ENCODE data around the gene MXI1. TPM values are rescaled to one million over a fixed set of nuclear protein-coding genes. Genes with fewer than 3 reads are reported as not detected.
A peak's percentile ranks its signal among the peaks of the same experiment; 100 is the strongest.

MXI1 gene
- total RNA-seq, 1 experiment from 2014 or later, result 16.6 TPM

DNA sequence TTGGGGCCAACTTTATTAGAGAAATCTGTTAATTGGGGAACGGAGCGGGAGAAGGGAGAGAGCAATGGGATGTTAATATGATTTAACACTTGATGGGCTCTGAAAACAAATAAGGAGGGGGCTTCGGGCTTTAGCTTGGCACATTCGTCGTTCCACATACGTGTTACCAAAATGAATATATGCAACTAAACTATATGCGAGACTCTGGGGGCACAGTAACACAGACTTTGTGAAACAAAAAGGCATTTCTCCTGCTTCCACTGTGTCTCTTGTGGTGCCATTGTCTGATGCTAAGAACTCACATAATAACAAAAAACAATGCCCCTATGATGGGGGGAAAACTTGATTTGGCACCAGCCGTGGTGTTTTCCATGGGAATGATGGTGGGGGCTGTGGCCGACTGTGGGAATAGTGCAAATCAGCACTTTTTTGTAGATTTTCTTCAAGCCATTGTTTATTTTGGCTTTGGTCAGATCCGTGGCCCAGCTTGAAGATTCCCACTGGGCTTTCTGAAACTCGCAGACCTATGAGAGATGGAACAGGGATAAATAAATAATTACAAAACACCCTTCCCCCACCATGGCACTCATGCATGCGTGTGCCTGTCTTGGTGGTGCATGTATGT, 2.2 kb upstream of the MXI1 start (continued):
- TF ChIP-seq, protein P1, sequence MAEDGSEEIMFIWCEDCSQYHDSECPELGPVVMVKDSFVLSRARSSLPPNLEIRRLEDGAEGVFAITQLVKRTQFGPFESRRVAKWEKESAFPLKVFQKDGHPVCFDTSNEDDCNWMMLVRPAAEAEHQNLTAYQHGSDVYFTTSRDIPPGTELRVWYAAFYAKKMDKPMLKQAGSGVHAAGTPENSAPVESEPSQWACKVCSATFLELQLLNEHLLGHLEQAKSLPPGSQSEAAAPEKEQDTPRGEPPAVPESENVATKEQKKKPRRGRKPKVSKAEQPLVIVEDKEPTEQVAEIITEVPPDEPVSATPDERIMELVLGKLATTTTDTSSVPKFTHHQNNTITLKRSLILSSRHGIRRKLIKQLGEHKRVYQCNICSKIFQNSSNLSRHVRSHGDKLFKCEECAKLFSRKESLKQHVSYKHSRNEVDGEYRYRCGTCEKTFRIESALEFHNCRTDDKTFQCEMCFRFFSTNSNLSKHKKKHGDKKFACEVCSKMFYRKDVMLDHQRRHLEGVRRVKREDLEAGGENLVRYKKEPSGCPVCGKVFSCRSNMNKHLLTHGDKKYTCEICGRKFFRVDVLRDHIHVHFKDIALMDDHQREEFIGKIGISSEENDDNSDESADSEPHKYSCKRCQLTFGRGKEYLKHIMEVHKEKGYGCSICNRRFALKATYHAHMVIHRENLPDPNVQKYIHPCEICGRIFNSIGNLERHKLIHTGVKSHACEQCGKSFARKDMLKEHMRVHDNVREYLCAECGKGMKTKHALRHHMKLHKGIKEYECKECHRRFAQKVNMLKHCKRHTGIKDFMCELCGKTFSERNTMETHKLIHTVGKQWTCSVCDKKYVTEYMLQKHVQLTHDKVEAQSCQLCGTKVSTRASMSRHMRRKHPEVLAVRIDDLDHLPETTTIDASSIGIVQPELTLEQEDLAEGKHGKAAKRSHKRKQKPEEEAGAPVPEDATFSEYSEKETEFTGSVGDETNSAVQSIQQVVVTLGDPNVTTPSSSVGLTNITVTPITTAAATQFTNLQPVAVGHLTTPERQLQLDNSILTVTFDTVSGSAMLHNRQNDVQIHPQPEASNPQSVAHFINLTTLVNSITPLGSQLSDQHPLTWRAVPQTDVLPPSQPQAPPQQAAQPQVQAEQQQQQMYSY (CRISPR knock-in tag; IDR thresholded peaks at IDR 0.05), result no peak
- TF ChIP-seq, protein P2, sequence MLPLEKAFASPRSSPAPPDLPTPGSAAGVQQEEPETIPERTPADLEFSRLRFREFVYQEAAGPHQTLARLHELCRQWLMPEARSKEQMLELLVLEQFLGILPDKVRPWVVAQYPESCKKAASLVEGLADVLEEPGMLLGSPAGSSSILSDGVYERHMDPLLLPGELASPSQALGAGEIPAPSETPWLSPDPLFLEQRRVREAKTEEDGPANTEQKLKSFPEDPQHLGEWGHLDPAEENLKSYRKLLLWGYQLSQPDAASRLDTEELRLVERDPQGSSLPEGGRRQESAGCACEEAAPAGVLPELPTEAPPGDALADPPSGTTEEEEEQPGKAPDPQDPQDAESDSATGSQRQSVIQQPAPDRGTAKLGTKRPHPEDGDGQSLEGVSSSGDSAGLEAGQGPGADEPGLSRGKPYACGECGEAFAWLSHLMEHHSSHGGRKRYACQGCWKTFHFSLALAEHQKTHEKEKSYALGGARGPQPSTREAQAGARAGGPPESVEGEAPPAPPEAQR (CRISPR knock-in tag; IDR thresholded peaks at IDR 0.05), result no peak
- no peak for TF ChIP-seq RELA (CRISPR knock-in tag; IDR thresholded peaks at IDR 0.05; ENCODE audit: borderline replicate concordance)
- TF ChIP-seq, protein P3, sequence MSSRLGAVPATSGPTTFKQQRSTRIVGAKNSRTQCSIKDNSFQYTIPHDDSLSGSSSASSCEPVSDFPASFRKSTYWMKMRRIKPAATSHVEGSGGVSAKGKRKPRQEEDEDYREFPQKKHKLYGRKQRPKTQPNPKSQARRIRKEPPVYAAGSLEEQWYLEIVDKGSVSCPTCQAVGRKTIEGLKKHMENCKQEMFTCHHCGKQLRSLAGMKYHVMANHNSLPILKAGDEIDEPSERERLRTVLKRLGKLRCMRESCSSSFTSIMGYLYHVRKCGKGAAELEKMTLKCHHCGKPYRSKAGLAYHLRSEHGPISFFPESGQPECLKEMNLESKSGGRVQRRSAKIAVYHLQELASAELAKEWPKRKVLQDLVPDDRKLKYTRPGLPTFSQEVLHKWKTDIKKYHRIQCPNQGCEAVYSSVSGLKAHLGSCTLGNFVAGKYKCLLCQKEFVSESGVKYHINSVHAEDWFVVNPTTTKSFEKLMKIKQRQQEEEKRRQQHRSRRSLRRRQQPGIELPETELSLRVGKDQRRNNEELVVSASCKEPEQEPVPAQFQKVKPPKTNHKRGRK (CRISPR knock-in tag; IDR thresholded peaks at IDR 0.05; ENCODE audit: borderline replicate concordance), result no peak
- TF ChIP-seq CREB1 (CRISPR knock-in tag; IDR thresholded peaks at IDR 0.05), result no peak
- TF ChIP-seq ZBTB21 (CRISPR knock-in tag; IDR thresholded peaks at IDR 0.05; ENCODE audit: borderline replicate concordance), result no peak
- TF ChIP-seq, protein P4, sequence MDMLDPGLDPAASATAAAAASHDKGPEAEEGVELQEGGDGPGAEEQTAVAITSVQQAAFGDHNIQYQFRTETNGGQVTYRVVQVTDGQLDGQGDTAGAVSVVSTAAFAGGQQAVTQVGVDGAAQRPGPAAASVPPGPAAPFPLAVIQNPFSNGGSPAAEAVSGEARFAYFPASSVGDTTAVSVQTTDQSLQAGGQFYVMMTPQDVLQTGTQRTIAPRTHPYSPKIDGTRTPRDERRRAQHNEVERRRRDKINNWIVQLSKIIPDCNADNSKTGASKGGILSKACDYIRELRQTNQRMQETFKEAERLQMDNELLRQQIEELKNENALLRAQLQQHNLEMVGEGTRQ (CRISPR knock-in tag; IDR thresholded peaks at IDR 0.05), result no peak
- TF ChIP-seq, protein P5, sequence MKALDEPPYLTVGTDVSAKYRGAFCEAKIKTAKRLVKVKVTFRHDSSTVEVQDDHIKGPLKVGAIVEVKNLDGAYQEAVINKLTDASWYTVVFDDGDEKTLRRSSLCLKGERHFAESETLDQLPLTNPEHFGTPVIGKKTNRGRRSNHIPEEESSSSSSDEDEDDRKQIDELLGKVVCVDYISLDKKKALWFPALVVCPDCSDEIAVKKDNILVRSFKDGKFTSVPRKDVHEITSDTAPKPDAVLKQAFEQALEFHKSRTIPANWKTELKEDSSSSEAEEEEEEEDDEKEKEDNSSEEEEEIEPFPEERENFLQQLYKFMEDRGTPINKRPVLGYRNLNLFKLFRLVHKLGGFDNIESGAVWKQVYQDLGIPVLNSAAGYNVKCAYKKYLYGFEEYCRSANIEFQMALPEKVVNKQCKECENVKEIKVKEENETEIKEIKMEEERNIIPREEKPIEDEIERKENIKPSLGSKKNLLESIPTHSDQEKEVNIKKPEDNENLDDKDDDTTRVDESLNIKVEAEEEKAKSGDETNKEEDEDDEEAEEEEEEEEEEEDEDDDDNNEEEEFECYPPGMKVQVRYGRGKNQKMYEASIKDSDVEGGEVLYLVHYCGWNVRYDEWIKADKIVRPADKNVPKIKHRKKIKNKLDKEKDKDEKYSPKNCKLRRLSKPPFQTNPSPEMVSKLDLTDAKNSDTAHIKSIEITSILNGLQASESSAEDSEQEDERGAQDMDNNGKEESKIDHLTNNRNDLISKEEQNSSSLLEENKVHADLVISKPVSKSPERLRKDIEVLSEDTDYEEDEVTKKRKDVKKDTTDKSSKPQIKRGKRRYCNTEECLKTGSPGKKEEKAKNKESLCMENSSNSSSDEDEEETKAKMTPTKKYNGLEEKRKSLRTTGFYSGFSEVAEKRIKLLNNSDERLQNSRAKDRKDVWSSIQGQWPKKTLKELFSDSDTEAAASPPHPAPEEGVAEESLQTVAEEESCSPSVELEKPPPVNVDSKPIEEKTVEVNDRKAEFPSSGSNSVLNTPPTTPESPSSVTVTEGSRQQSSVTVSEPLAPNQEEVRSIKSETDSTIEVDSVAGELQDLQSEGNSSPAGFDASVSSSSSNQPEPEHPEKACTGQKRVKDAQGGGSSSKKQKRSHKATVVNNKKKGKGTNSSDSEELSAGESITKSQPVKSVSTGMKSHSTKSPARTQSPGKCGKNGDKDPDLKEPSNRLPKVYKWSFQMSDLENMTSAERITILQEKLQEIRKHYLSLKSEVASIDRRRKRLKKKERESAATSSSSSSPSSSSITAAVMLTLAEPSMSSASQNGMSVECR (CRISPR knock-in tag; IDR thresholded peaks at IDR 0.05; ENCODE audit: borderline replicate concordance), result no peak
- TF ChIP-seq ZNF416 (CRISPR knock-in tag; IDR thresholded peaks at IDR 0.05), result no peak

DNA sequence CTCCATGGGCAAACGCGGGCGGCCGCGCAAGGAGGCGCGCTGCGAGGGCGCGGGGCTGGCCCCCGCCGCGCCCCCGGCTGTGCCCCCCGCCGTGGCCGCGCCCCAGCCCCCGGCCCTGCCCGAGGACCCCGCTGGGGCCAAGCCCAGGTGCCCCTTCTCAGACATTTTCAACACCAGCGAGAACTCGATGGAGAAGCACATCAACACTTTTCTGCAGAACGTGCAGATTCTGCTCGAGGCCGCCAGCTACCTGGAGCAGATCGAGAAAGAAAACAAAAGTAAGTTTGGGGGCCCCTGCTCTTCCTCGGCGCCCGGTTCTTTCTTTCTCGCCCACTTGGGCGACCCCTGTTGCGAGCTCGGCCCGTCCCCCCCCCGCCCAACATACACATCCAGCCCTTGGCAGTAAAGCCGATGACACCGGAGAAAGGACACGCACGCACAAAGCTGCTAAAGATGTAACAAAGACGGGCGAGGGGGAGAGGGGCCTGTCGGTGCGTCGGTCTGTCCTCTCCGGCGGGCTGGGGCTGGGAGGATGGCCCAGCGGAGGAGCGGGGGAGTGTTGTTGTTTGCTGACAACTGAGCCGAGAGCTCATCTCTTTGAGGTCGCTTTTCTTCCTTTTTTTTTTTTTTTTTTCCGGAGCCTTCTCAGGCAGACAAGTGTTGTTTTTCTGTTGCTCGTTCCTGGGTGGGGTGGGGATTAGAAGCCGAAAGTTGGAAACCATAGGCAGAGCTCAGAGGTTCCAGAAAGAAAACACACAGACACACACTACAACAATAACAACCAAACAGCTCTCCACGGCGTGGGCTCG, 604 bp downstream of the MXI1 start:
- DNase-seq (ENCODE audit: low spot score), result peak; percentile 61
- TF ChIP-seq, protein P6, sequence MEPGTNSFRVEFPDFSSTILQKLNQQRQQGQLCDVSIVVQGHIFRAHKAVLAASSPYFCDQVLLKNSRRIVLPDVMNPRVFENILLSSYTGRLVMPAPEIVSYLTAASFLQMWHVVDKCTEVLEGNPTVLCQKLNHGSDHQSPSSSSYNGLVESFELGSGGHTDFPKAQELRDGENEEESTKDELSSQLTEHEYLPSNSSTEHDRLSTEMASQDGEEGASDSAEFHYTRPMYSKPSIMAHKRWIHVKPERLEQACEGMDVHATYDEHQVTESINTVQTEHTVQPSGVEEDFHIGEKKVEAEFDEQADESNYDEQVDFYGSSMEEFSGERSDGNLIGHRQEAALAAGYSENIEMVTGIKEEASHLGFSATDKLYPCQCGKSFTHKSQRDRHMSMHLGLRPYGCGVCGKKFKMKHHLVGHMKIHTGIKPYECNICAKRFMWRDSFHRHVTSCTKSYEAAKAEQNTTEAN (CRISPR knock-in tag; IDR thresholded peaks at IDR 0.05), result no peak
- TF ChIP-seq, protein P7, sequence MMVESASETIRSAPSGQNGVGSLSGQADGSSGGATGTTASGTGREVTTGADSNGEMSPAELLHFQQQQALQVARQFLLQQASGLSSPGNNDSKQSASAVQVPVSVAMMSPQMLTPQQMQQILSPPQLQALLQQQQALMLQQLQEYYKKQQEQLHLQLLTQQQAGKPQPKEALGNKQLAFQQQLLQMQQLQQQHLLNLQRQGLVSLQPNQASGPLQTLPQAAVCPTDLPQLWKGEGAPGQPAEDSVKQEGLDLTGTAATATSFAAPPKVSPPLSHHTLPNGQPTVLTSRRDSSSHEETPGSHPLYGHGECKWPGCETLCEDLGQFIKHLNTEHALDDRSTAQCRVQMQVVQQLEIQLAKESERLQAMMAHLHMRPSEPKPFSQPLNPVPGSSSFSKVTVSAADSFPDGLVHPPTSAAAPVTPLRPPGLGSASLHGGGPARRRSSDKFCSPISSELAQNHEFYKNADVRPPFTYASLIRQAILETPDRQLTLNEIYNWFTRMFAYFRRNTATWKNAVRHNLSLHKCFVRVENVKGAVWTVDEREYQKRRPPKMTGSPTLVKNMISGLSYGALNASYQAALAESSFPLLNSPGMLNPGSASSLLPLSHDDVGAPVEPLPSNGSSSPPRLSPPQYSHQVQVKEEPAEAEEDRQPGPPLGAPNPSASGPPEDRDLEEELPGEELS (CRISPR knock-in tag; IDR thresholded peaks at IDR 0.05), result 0 out of 2 replicates have a peak, but pooled peaks have one; percentile 44
- no peak for TF ChIP-seq MXD4 (CRISPR knock-in tag; IDR thresholded peaks at IDR 0.05; ENCODE audit: borderline replicate concordance)
- no peak for TF ChIP-seq NFYB (CRISPR knock-in tag; conservative IDR thresholded peaks at IDR 0.05; ENCODE audit: low read depth)
- H3K36me3 Mint-ChIP-seq, result no peaks in the 10 kb centered on the region
- CTCF ChIA-PET, result interaction anchor here (0.6 to 3.5 kb wide), 18 partner anchors 12 to 324 kb away, joined by 3 to 69 read pairs (median 4); partner anchors contain the start of gene SMNDC1
- no peaks in the 10 kb centered on the region for H3K9me3 Mint-ChIP-seq
- H3K27ac Mint-ChIP-seq, result no peak overlapping the region
- H3K4me1 Mint-ChIP-seq, result peaks cover 43% of the 10 kb centered on the region
- H3K27me3 Mint-ChIP-seq (ENCODE audit: low read depth), result peaks cover 86% of the 10 kb centered on the region
- peak; percentile 10 for ATAC-seq
- POLR2A ChIA-PET, result interaction anchor here (0.6 to 4.3 kb wide), 11 partner anchors 15 to 866 kb away, joined by 3 to 101 read pairs (median 8); partner anchors contain the start of genes ADD3 and SMNDC1
- peak overlapping the region; percentile 91 for H3K4me3 Mint-ChIP-seq

Data from WTC11 (cell line).